ENCODE data around the gene RGS17.
"Not testable (repeated sequence)": the region's sequence is repeated elsewhere in the genome, so short reads cannot be mapped to it uniquely, and the experiment has no call there.

RGS17 gene

DNA sequence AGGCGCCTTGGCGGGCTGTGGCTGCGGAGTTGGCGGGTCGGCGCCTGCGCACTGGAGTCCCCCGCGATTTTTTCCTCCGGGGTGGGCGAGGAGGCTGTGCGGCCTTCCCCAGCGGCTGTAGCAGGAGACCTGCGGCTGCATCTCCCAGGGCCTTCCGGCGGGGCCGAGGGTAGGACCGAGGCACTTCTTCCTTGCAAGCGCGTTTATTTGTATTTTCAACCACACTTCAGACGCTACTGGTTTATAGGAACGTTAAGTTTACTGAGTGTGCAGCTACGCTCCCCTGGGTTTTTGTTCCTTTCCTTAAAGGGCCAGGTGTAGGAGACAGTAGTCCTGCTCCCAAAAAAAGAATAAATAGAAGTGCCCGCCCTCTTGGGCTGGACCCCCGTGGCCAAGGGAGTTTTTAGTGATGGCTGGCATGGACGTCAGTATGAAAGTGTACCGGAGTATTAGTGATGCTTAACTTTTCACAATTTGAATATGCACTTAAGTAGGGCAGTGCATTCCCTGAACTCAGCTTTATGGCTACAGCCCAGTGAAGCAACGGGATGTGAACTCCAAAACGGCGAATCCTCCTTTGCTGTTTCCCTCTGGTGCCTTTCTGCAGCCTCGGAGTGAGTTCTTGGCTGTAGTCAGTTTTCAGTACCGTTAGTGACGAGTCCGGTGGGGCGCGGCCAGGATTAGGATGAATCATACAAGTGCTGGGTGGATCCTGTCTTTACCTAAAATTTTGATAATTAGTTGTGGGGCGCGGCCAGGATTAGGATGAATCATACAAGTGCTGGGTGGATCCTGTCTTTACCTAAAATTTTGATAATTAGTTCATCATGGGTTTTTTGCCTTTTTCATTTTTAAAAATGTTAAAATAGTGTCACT is 147.2 kb downstream of the RGS17 start:
- no peak for DNase-seq (ENCODE audit: low read depth)

DNA sequence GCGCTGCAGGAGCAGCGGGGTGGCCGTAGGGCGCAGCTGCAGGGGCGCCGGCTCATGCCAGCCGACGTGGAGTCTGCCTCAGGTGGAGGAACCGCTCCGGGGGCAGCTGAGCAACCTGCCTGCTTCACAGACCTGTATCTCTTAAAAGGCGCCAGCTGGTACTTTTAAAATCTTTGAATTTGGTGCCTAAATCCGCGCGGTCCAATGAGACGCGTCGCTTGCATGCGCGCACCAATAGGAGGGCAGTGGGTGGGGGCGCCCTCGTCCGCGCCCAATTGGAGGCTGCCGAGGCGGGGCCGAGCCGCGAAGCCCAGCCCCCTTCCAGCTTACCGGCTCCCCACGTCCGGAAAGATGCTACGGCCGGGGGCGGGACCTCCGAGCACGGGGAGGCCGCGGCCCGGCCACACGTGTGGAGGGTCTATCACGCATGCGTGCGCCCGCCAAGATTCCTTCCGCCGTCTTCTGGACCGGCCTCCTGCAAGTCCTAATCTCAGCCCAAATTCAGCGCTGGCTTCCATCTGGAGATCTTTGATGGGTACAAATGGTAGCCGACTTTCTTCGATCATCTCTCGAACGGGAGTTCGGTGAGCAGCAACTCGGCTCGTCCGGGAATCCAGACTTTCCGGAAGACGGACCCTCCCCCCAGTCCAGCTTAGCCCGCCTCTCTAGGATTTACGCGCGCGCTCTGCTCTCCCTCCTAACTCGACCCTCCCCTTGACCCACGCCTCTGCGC is 148.0 kb downstream of the RGS17 start, which contains the start of gene FBXO5:
TSS of gene FBXO5 (minus strand) at position 138 of the 733 bp plus-strand sequence. CDS start at position 56, 82 bp downstream.
- peak; percentile 91 for DNase-seq (ENCODE audit: low read depth)

DNA sequence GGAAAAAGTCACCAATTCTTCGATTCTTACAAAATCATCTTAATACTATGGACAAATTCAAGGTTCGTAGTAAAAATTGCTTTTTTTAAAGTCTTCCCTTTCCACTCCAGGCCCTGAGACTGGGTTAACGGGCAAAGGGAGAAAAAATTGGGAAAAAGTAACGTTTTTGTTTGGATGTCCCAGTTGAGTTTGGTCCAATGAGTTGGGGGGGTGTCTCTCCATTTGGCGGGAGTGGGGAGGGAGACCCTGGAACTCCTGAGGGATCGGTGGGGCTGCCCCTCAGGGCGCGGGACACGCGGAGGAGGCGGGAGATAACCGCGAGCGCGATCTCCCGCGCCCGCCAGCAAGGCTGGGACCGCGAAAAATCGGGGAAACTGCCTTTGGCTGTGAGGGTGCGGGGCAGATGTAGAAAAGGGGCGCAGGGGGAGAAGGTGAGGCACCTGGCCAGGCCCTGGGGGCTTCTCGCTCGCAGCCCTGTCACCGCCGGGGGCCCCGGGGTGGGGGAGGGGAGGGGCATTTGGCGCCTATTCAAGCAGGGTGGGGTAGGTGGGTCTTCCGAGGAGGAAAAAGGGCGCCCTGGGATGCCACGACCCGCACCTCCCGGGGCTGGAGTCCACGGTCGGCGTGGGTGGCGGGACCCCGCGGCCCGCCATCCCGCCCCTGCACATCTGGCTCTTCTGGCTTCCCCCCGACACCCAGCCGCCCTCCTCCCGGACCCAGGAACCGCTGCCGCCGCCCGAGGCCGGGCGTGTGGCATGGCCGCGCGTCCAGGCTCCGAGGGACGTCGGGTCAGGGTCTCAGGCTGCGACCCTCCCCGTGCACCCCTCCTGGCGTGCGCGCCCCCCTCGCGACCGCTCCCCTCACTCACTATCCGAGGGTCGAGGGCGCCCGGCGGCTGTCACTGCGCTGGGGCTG is 148.8 kb downstream of the RGS17 start:
- no peak for DNase-seq (ENCODE audit: low read depth)

DNA sequence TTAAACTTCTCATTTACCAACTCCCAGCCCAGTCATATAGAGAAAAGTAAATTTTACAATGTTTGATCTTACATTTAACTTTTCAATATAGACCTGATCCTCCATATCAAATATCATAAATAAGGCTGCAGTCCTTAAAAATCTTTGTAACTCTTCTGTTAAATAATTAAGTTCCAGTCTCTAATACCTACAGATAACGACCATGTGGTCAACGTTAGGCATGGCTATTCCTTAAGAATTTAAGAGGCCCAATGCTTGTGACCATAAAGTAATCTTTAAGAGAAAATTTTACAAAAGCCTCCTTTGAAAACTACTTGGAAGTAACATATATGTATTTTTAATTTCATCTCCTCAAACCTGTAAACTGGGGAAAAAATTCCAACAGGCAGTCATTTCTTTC is 149.9 kb downstream of the RGS17 start:
- DNase-seq (ENCODE audit: low read depth), result no peak

DNA sequence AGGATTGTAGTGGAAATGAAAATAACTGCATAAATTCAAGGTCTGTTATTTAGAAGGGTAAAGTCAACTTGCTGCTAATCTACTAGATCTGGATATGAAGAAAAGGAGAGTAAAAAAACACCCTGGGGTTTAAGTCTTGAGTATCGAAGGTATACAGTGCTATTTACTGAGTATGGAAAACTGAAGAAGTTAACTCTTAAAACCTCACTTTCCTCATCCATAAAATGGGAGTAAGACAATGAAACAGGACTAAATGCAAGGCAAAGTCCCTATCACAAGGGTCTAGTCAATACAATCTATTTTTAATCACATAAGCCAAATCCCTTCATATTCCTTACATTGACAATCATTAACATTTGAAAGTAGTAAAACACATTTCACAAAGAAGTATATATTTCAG is 150.4 kb downstream of the RGS17 start:
- DNase-seq (ENCODE audit: low read depth), result no peak

DNA sequence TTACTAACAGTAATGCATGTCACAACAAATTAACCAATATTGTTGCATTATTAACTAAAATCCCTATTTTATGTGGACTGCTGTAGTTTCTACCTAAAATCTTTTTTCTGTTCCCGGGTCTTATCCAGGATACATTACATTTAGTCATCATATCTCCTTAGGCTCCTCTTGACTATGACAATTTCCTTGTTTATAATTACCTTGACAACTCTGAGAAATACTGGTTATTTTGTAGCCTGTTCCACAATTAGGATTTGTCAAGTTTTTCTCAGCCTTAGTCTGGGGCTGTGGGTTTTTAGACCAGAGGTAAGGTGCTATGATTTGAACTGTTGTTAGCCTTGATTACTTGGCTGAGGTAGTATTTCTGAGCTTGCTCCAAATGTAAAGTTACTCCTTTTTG is 152.0 kb downstream of the RGS17 start:
- DNase-seq (ENCODE audit: low read depth), result no peak

DNA sequence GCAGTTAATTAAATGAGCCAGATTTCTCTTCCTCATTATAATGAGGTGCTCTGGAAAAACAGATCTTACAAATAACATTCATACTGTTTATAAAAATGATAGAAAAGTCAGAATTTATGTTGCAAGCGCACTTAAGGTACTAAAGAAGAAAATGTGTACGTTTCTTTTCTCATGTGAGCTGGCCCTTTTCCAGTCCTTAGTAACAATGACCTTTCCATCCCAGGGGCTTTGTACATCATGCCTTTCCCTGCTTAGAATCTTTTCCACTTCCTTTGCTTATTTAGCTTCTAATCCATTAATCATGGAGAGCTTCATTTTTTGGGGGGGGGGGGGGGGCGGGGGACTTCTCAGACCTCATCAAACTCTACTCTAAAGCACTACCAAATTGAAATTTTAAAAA is 153.0 kb downstream of the RGS17 start:
- DNase-seq (ENCODE audit: low read depth), result no peak

DNA sequence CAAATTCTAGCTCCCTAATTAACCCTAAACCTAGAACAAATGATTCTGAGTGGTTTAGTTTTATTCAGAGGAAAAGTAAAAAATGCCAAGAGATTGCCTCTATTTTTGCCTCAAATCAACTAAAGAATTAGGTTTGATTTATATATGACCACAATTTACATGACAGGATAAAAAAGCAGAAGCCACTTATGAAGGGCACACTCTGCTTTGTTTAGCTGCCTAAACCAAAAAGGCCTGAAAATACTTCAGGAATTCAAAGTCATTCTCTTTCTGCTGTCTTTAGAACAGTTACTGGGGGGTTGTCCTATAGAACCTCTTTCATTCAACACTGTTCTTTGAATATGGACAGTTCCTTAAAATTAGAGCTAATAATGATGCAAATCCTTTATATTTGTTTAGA is 153.5 kb downstream of the RGS17 start:
- no peak for DNase-seq (ENCODE audit: low read depth)

DNA sequence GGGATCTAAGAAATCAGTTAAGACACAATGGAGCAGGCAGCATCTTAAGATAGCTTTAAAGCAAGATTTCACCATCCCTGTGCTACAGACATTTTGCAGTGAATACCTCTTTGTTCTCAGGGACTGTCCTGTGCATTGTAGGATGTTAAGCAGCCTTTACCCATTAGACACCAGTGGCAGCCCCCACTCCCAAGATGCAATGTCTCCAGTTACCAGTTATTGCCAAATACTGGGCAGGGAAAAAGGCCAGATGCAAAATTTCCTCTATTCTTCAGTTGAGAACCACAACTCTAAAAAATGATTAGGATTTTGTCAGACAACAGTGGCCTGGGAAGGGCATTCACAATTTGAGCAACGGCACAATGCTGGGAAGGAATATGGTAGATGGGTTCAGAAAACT is 154.3 kb downstream of the RGS17 start:
- no peak for DNase-seq (ENCODE audit: low read depth)

DNA sequence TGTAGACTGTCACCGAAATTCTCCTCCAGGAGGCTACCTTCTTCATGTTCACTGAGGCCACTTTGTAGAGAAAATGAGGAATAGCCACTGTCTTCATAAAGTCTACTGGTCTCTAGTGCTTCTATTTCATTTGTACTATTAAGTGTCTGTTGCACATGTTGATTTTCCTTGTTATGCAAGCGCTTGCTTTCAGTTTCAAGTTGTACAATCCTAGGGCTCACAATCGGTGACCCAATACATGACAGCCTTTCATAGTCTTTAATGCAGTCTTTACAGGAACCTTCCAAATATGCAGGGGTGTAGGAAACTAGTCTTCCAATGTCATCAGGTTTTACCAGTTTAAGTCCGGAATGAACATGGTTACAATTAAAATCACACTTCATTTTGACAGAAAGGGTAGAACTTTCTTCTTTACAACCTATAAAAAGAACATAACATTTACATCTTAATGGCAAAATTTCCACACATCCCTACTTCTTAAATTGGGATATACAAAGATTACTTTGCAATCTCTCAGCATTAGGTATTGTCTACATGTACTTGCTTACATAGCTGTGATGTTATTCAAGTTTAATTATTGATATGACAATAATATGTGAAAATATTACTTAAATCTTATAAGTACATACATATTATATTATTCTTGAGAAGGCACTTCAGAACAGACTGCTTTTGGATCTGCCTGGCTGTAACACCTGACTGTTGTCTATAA is 155.7 kb downstream of the RGS17 start:
- DNase-seq (ENCODE audit: low read depth), result no peak

DNA sequence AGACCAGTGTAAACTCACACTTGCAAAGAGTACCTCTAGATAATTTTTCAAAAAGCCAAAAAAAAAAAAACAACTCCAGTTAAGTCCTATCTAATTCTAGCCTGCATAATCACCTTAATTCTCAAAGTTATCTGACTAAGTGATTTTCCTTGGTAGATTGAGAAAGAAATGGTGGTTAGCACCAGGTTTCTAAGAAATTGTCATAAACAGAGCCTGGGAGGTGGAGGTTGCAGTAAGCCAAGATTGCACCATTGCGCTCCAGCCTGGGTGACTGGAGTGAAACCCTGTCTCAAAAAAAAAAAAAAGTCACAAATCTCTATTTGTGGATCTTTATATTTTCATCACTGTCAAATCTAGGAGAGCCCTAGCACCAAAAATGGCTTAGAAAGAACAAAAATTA is 157.2 kb downstream of the RGS17 start:
- no peak for DNase-seq (ENCODE audit: low read depth)

DNA sequence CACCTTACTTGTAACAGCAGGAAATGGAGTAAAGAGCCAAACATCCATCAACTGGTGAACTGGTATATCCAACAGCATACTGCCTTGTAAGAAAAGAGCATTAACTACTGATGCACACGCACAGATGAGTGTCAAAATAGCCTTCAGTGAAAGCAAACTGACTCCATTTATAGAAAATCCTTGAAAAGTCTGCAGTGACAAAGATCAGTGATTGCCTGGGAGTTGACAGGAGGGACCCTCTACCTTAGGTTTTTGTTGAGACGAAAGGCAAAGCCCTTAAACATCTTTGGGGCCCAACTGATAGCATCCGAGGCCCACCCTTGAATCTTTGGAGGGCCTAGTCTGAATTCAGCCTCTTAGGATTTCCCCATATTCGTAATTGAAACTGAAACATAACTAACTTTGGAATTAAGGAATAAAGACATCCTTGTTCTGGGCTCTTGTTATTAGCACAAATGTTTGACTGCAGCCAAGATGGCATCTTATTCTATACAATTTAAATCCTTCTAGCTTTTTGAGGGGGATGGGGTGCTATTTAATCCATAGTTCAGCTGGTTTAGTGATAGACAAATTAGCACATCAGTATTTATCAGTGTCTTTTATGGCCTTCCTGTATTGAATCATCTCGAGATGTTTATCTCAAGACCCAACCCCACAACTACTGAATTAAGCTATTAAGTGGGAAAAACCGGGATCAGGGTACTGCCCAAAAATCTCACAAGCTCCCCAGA is 161.2 kb downstream of the RGS17 start:
- no peak for DNase-seq (ENCODE audit: low read depth)

DNA sequence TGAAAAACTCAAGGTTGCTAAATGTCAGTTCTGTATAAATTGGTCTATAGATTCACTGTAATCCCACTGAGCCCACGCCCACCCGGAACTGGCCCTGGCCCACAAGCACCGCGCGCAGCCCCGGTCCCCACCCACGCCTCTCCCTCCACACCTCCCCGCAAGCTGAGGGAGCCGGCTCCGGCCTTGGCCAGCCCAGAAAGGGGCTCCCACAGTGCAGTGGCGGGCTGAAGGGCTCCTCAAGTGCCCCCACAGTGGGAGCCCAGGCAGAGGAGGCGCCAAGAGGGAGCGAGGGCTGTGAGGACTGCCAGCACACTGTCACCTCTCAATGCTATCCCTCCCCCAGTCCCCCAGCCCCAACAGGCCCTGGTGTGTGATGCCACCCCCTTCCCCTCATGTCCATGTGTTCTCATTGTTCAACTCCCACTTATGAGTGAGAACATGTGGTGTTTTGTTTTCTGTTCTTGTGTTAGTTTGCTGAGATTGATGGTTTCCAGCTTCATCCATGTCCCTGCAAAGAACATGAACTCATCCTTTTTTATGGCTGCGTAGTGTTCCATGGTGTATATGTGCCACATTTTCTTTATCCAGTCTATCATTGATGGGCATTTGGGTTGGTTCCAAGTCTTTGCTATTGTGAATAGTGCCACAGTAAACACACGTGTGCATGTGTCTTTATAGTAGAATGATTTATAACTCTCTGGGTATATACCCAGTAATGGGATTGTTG is 164.8 kb downstream of the RGS17 start:
- DNase-seq (ENCODE audit: low read depth), result not testable (repeated sequence)

DNA sequence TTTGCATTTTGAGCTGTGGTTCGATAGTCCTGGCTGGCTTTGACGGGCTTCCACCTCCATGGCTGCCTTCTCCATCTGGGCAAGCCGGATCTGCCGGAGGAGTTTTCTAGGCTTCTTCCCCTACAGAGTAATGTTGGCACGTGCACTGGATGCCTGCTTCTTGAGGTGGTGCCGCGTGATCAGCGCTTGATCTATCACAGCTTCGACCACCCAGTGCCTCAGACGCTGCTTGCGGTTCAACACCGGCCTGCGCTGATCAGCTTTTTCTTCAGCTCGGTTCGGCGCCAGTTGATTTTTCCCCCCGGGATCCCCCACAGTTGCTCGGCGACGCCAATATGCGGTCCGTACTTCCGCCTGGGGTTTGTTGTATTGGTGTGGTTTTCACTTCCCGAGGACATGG is 171.7 kb downstream of the RGS17 start:
- DNase-seq (ENCODE audit: low read depth), result no peak

DNA sequence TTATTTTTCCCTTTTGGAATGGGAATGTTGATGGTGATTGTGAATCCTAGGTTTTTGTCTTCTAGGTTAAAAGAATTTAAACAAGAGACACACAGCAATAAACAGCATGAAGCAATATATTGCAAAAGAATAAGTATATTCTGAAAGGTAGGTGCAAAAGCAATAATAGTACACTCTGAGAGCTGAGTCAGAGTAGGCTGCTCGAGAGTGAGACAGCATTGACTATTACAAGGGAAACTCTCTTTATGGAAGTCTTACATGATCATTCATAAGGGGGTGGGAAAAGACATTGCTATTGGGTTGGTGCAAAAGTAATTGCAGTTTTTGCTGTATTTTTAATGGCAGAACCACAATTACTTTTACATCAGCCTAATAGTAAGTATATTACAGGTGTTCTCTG is 173.3 kb downstream of the RGS17 start:
- no peak for DNase-seq (ENCODE audit: low read depth)

Measured in CMK (cell line).